ENCODE results near the gene GALNT9.
A peak's percentile ranks its signal among the peaks of the same experiment; 100 is the strongest.

GALNT9 gene

DNA sequence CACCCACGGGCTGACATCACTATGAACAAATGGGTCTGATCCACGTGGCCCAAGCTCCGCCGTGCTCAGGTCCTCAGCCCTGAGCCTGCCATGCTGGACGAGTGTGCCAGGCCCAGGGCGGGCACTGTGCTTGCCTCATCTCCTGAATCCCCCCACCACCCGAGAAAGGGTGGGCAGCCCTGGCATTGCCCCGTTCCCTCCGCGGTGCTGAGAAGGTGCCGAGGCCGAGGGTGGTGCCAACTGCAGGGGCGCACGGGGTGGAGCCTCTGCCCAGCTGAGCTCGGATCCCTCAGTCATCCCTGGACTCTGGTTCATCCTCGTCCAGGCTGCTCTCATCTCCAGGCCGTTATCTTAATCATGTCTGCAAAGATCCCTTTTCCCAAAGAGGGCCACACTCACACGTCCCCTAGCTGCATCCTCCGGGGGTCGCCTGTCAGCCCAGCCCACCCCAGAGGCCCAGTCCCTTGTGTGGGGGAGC is 124.6 kb downstream of the GALNT9 start:
- Histone ChIP-seq H3K18ac (ENCODE audit: low read depth in 1 of 2, low read length in 2 of 2) (no peak overlapping the region), H2AFZ (ENCODE audit: low read depth, low read length) (no peak overlapping the region), H3K27ac (ENCODE audit: low read length, poor library complexity, severe bottlenecking) (no peak overlapping the region), H3K36me3 (ENCODE audit: control insufficient read depth in 1 of 2, insufficient read depth in 2 of 2, low read depth in 1 of 2, low read length in 2 of 2) (no peaks in the 10 kb centered on the region), H3K27me3 (ENCODE audit: control insufficient read depth in 1 of 2, insufficient read depth in 1 of 2, low read length in 2 of 2) (peaks cover 4 to 83% of the 10 kb centered on the region in 2 experiments), H4K8ac (ENCODE audit: low read length) (no peak overlapping the region), H2AK5ac (ENCODE audit: low read length, severe bottlenecking) (no peak overlapping the region), H2BK15ac (ENCODE audit: low read depth, poor library complexity, severe bottlenecking) (no peak overlapping the region), H3K4me2 (ENCODE audit: low read length, poor library complexity, severe bottlenecking) (no peak overlapping the region), H3K4me3 (ENCODE audit: insufficient read depth in 1 of 2, low read depth in 1 of 2, low read length in 2 of 2) (peak overlapping the region in 1 of 2 experiments; percentile 44), H3K79me1 (replicated peaks; ENCODE audit: low read length, poor library complexity, severe bottlenecking) (no peaks in the 10 kb centered on the region), H2BK120ac (ENCODE audit: low read depth, low read length) (no peak overlapping the region), H3K4me1 (ENCODE audit: control insufficient read depth, insufficient read depth, low read depth, low read length) (no peaks in the 10 kb centered on the region), H2BK5ac (ENCODE audit: low read depth, low read length, poor library complexity, severe bottlenecking) (no peak overlapping the region), H3K9me3 (ENCODE audit: control insufficient read depth, low read length) (peaks cover 4% of the 10 kb centered on the region), H3K9ac (ENCODE audit: low read length) (no peak overlapping the region), H4K91ac (ENCODE audit: low read length) (no peak overlapping the region), H3K14ac (ENCODE audit: low read length in 2 of 2) (no peak overlapping the region), H2BK12ac (ENCODE audit: low read length in 2 of 2) (no peak overlapping the region), H3K23ac (ENCODE audit: low read length in 2 of 2) (no peak overlapping the region), H3K4ac (ENCODE audit: low read depth in 1 of 2, low read length in 2 of 2) (no peak overlapping the region)
- WGBS, result 84% methylated on average over 20 of the region's 20 CpGs
- no peak for DNase-seq

DNA sequence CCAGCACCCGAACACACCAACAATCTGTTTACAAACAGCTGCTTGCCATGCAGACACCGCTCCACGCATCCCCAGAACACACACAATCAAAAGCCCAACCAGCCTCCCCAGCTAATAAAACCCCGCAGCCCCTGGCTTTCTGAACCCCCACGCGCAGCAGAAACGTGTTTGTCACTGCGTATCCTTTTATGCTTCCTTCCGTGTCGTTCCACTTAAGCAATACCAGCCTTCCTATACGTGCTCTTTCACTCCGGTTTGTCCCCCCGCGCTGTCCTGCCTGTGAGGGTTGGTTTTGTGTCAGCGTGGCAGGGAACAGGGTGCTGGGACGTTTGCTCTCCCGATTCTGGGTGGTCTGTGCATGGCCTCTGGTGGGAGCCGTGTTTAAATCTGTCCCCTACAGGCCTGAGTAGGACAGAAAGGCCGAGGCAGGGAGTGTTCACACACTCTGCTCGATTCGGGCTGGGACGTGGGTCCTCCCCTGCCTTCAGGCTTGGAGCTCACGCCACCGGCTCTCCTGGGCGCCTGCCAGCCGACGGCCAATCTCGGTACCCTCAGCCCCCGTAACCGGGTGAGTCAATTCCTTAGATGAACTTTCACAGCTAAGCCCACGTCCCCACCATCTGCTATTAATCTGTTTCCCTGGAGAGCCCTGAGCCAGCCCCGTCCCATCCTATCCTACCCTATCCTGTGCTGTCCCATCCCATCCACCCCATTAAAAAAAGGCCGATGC is 125.2 kb downstream of the GALNT9 start:
- no peak for DNase-seq
- Histone ChIP-seq H3K9me3 (ENCODE audit: control insufficient read depth, low read length) (peaks cover 4% of the 10 kb centered on the region), H3K4ac (ENCODE audit: low read depth in 1 of 2, low read length in 2 of 2) (no peak overlapping the region), H3K14ac (ENCODE audit: low read length in 2 of 2) (no peak overlapping the region), H2BK15ac (ENCODE audit: low read depth, poor library complexity, severe bottlenecking) (no peak overlapping the region), H2BK5ac (ENCODE audit: low read depth, low read length, poor library complexity, severe bottlenecking) (no peak overlapping the region), H3K23ac (ENCODE audit: low read length in 2 of 2) (no peak overlapping the region), H3K36me3 (ENCODE audit: control insufficient read depth in 1 of 2, insufficient read depth in 2 of 2, low read depth in 1 of 2, low read length in 2 of 2) (no peaks in the 10 kb centered on the region), H2BK12ac (ENCODE audit: low read length in 2 of 2) (no peak overlapping the region), H3K4me2 (ENCODE audit: low read length, poor library complexity, severe bottlenecking) (no peak overlapping the region), H2BK120ac (ENCODE audit: low read depth, low read length) (no peak overlapping the region), H4K8ac (ENCODE audit: low read length) (no peak overlapping the region), H3K27ac (ENCODE audit: low read length, poor library complexity, severe bottlenecking) (no peak overlapping the region), H3K4me3 (ENCODE audit: insufficient read depth in 1 of 2, low read depth in 1 of 2, low read length in 2 of 2) (no peak overlapping the region), H3K4me1 (ENCODE audit: control insufficient read depth, insufficient read depth, low read depth, low read length) (no peaks in the 10 kb centered on the region), H4K91ac (ENCODE audit: low read length) (no peak overlapping the region), H3K9ac (ENCODE audit: low read length) (no peak overlapping the region), H2AFZ (ENCODE audit: low read depth, low read length) (no peak overlapping the region), H3K79me1 (replicated peaks; ENCODE audit: low read length, poor library complexity, severe bottlenecking) (no peaks in the 10 kb centered on the region), H2AK5ac (ENCODE audit: low read length, severe bottlenecking) (no peak overlapping the region), H3K18ac (ENCODE audit: low read depth in 1 of 2, low read length in 2 of 2) (no peak overlapping the region), H3K27me3 (ENCODE audit: control insufficient read depth in 1 of 2, insufficient read depth in 1 of 2, low read length in 2 of 2) (peaks cover 4 to 89% of the 10 kb centered on the region in 2 experiments)
- 81% methylated on average over 33 of the region's 33 CpGs for WGBS

- no peak for DNase-seq
- H4K8ac ChIP-seq (ENCODE audit: low read length), result no peak overlapping the region
- H3K36me3 ChIP-seq (ENCODE audit: control insufficient read depth in 1 of 2, insufficient read depth in 2 of 2, low read depth in 1 of 2, low read length in 2 of 2), result no peaks in the 10 kb centered on the region
- H3K9me3 ChIP-seq (ENCODE audit: control insufficient read depth, low read length), result no peaks in the 10 kb centered on the region
- H2BK5ac ChIP-seq (ENCODE audit: low read depth, low read length, poor library complexity, severe bottlenecking), result no peak overlapping the region
- H3K4ac ChIP-seq (ENCODE audit: low read depth in 1 of 2, low read length in 2 of 2), result no peak overlapping the region
- no peak overlapping the region for H3K4me3 ChIP-seq (ENCODE audit: insufficient read depth in 1 of 2, low read depth in 1 of 2, low read length in 2 of 2)
- no peak overlapping the region for H3K4me2 ChIP-seq (ENCODE audit: low read length, poor library complexity, severe bottlenecking)
- H3K4me1 ChIP-seq (ENCODE audit: control insufficient read depth, insufficient read depth, low read depth, low read length), result no peaks in the 10 kb centered on the region
- no peak overlapping the region for H4K91ac ChIP-seq (ENCODE audit: low read length)
- no peak overlapping the region for H2AK5ac ChIP-seq (ENCODE audit: low read length, severe bottlenecking)
- no peak overlapping the region for H2BK12ac ChIP-seq (ENCODE audit: low read length in 2 of 2)
- peaks cover 4 to 93% of the 10 kb centered on the region in 2 experiments for H3K27me3 ChIP-seq (ENCODE audit: control insufficient read depth in 1 of 2, insufficient read depth in 1 of 2, low read length in 2 of 2)
- no peak overlapping the region for H3K14ac ChIP-seq (ENCODE audit: low read length in 2 of 2)
- no peak overlapping the region for H2AFZ ChIP-seq (ENCODE audit: low read depth, low read length)
- no peak overlapping the region for H2BK15ac ChIP-seq (ENCODE audit: low read depth, poor library complexity, severe bottlenecking)
- 85% methylated on average over 41 of the region's 42 CpGs for WGBS
- H2BK120ac ChIP-seq (ENCODE audit: low read depth, low read length), result no peak overlapping the region
- no peak overlapping the region for H3K18ac ChIP-seq (ENCODE audit: low read depth in 1 of 2, low read length in 2 of 2)
- H3K27ac ChIP-seq (ENCODE audit: low read length, poor library complexity, severe bottlenecking), result no peak overlapping the region
- no peak overlapping the region for H3K9ac ChIP-seq (ENCODE audit: low read length)
- H3K79me1 ChIP-seq (replicated peaks; ENCODE audit: low read length, poor library complexity, severe bottlenecking), result no peaks in the 10 kb centered on the region
- no peak overlapping the region for H3K23ac ChIP-seq (ENCODE audit: low read length in 2 of 2)
These were observed 126.3 kb downstream of the GALNT9 start for GRCh38 chr12:132202929-132203721.

GRCh38 chr12:132201391-132202120 is 127.8 kb downstream of the GALNT9 start:
- H3K79me1 ChIP-seq (replicated peaks; ENCODE audit: low read length, poor library complexity, severe bottlenecking), result no peaks in the 10 kb centered on the region
- WGBS, result 89% methylated on average over 23 of the region's 23 CpGs
- no peak overlapping the region for H3K4ac ChIP-seq (ENCODE audit: low read depth in 1 of 2, low read length in 2 of 2)
- no peaks in the 10 kb centered on the region for H3K36me3 ChIP-seq (ENCODE audit: control insufficient read depth in 1 of 2, insufficient read depth in 2 of 2, low read depth in 1 of 2, low read length in 2 of 2)
- H2AFZ ChIP-seq (ENCODE audit: low read depth, low read length), result no peak overlapping the region
- no peak overlapping the region for H3K27ac ChIP-seq (ENCODE audit: low read length, poor library complexity, severe bottlenecking)
- no peak overlapping the region for H4K91ac ChIP-seq (ENCODE audit: low read length)
- H3K4me3 ChIP-seq (ENCODE audit: insufficient read depth in 1 of 2, low read depth in 1 of 2, low read length in 2 of 2), result no peak overlapping the region
- no peak overlapping the region for H2BK12ac ChIP-seq (ENCODE audit: low read length in 2 of 2)
- no peak overlapping the region for H2BK15ac ChIP-seq (ENCODE audit: low read depth, poor library complexity, severe bottlenecking)
- no peak overlapping the region for H2AK5ac ChIP-seq (ENCODE audit: low read length, severe bottlenecking)
- no peak overlapping the region for H2BK5ac ChIP-seq (ENCODE audit: low read depth, low read length, poor library complexity, severe bottlenecking)
- H3K23ac ChIP-seq (ENCODE audit: low read length in 2 of 2), result no peak overlapping the region
- H3K27me3 ChIP-seq (ENCODE audit: control insufficient read depth in 1 of 2, insufficient read depth in 1 of 2, low read length in 2 of 2), result peaks cover 4 to 86% of the 10 kb centered on the region in 2 experiments
- no peaks in the 10 kb centered on the region for H3K9me3 ChIP-seq (ENCODE audit: control insufficient read depth, low read length)
- DNase-seq, result no peak
- H3K9ac ChIP-seq (ENCODE audit: low read length), result no peak overlapping the region
- H3K18ac ChIP-seq (ENCODE audit: low read depth in 1 of 2, low read length in 2 of 2), result no peak overlapping the region
- H3K4me2 ChIP-seq (ENCODE audit: low read length, poor library complexity, severe bottlenecking), result no peak overlapping the region
- H3K14ac ChIP-seq (ENCODE audit: low read length in 2 of 2), result no peak overlapping the region
- no peak overlapping the region for H2BK120ac ChIP-seq (ENCODE audit: low read depth, low read length)
- H3K4me1 ChIP-seq (ENCODE audit: control insufficient read depth, insufficient read depth, low read depth, low read length), result no peaks in the 10 kb centered on the region
- H4K8ac ChIP-seq (ENCODE audit: low read length), result no peak overlapping the region
